OCI-LY7 (cell line): ENCODE results near the gene TACC3.

Source experiments
- CTCF ChIP-seq: fragments of 200-600 bp; sonication (generic); conservative IDR thresholded peaks from 2 replicates; pipeline ENCODE4 v1.5.1; 2014; ENCODE audit warnings: mild to moderate bottlenecking, antibody characterized with exemption, low read length, moderate library complexity, mixed read lengths
- EZH2phosphoT487 ChIP-seq: fragments of 200-600 bp; sonication (generic); IDR thresholded peaks from 2 replicates; pipeline ENCODE4 v1.6.1; 2018; ENCODE audit warnings: low read depth, borderline replicate concordance, mild to moderate bottlenecking, mixed run types, antibody characterized with exemption, low read length, moderate library complexity, mixed read lengths

GRCh38 chr4:1748465-1748995 is 27.2 kb downstream of the TACC3 start:
- TF ChIP-seq CTCF (peak; percentile 80), EZH2phosphoT487 (no peak)
